22Rv1 (cell line): ENCODE data around the gene CCL19.
"Not testable (repeated sequence)": the region's sequence is repeated elsewhere in the genome, so short reads cannot be mapped to it uniquely, and the experiment has no call there.

Experiments
- H3K27ac ChIP-seq: fragments of 450-650 bp; 2 replicates; pipeline ENCODE4 v1.5.1; 2017
- ZFX ChIP-seq: fragments of 450-650 bp; IDR thresholded peaks from 2 replicates; pipeline ENCODE4 v1.6.1; 2017; ENCODE audit warnings: antibody characterized with exemption, borderline replicate concordance
- TF ChIP-seq, protein P1 (sequence below): fragments of 450-650 bp; IDR thresholded peaks from 2 replicates; pipeline ENCODE4 v1.5.1; 2017; ENCODE audit warnings: mild to moderate bottlenecking

The CCL19 gene

GRCh38 chr9:34690983-34691935 is at the start of gene CCL19:
Gene CCL19 (minus strand): TSS chr9:34691276. CDS start chr9:34691139, 137 bp downstream.
- TF ChIP-seq ZFX = no peak
- TF ChIP-seq, protein P1, sequence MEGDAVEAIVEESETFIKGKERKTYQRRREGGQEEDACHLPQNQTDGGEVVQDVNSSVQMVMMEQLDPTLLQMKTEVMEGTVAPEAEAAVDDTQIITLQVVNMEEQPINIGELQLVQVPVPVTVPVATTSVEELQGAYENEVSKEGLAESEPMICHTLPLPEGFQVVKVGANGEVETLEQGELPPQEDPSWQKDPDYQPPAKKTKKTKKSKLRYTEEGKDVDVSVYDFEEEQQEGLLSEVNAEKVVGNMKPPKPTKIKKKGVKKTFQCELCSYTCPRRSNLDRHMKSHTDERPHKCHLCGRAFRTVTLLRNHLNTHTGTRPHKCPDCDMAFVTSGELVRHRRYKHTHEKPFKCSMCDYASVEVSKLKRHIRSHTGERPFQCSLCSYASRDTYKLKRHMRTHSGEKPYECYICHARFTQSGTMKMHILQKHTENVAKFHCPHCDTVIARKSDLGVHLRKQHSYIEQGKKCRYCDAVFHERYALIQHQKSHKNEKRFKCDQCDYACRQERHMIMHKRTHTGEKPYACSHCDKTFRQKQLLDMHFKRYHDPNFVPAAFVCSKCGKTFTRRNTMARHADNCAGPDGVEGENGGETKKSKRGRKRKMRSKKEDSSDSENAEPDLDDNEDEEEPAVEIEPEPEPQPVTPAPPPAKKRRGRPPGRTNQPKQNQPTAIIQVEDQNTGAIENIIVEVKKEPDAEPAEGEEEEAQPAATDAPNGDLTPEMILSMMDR = no peak
- no peak within 1 kb of the TSS for H3K27ac ChIP-seq

- H3K27ac ChIP-seq = not testable (repeated sequence)
Measured at GRCh38 chr9:34740176-34740575, 49.1 kb upstream of the CCL19 start.

GRCh38 chr9:34737677-34738260 is 46.7 kb upstream of the CCL19 start:
- no peak overlapping the region for H3K27ac ChIP-seq
- TF ChIP-seq, protein P1 = no peak
- no peak for TF ChIP-seq ZFX

DNA sequence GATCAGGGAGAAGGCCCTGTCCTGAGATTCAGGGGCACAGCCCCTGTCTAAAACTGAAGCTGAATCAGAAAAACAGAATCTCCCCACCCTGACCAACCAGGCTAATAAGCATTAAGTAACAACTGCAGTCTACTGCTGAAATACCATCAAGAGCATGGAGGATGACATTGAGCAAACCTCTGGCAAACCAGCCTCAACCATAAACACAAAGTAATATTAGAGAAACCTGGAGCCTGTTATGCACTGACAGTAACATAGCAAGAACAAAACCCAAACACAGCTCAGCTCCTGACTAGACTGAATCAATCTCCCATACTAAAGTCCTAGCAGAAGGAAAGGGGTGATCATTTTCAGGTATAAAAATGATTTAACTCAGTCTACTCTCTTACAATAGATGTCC is 43.6 kb upstream of the CCL19 start:
- no peak overlapping the region for H3K27ac ChIP-seq
- TF ChIP-seq, protein P1 = no peak
- TF ChIP-seq ZFX = no peak

- no peak for TF ChIP-seq ZFX
- TF ChIP-seq, protein P1 = no peak
- no peak overlapping the region for H3K27ac ChIP-seq
Measured at GRCh38 chr9:34732886-34733285, 41.8 kb upstream of the CCL19 start.

GRCh38 chr9:34732478-34732877 is 41.4 kb upstream of the CCL19 start:
- TF ChIP-seq, protein P1 = no peak
- TF ChIP-seq ZFX = no peak
- no peak overlapping the region for H3K27ac ChIP-seq

DNA sequence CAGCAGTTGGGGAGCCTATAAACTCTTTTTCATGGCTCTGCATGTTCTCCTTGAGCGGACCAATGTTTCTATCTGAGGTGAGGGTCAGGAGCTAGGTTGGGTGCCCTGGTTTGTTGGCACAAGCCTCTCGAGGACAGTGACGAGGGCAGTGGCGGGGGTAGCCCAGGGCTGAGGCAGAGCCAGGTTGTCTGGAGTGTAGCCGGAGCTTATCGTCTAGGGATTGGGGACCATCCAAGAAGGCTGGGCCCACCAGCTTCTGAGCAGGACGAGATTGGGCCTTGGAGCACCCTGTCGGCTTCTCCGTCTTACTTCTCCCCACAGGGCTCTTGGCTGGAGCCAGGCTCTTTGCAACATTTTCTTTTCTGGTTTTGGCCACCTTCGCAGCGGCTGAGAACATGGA is 32.1 kb upstream of the CCL19 start:
- TF ChIP-seq ZFX = no peak
- TF ChIP-seq, protein P1 = no peak

DNA sequence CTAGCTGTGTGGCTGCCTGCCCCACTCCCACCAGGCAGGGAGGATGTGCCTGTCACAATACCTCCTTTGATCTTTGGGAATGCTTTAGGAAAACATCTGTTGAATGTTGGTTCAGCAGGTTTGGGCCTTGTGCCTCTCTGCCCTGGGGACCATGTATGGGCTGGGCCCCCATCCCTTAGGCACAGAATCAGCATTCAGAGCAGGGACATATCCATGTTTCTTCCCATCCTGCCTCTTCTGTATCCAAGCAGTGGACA is 28.6 kb upstream of the CCL19 start:
- not testable (repeated sequence) for H3K27ac ChIP-seq

More for the DNA sequence above, 32.1 kb upstream of the CCL19 start:
- H3K27ac ChIP-seq = no peak overlapping the region
